ENCODE data around the gene ZBTB21. TPM values are rescaled to one million over a fixed set of nuclear protein-coding genes. Genes with fewer than 3 reads are reported as not detected.

Gene ZBTB21
- total RNA-seq, 4 donors from 2014 or later = 6.1 to 20.4 (median 14.1) TPM

DNA sequence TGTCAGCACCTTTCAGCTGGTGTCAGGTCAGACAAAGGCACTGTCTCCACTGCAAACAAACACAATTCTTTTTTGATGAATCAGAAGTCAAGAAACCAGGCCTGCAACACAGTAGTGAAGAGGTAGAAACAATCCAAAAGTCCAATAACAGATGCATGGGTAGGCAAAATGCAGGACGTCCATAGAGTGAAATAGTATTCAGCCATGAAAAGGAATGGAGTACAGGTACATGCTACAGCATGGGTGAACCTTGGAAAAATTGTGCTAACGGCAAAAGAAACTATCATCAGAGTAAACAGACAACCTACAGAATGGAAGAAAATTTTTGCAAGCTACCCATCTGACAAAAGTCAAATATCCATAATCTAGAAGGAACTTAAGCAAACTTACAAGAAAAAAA, 26.2 kb upstream of the ZBTB21 start:
- Histone ChIP-seq H3K4me1 (no peaks in the 10 kb centered on the region), H3K27me3 (no peaks in the 10 kb centered on the region), H3K9me3 (no peaks in the 10 kb centered on the region), H3K36me3 (no peaks in the 10 kb centered on the region), H3K4me3 (no peak overlapping the region), H3K27ac (no peak overlapping the region)
- TF ChIP-seq POLR2A (IDR thresholded peaks at IDR 0.05) (no peak), CTCF (IDR thresholded peaks at IDR 0.05) (no peak)
- DNase-seq = no peak

DNA sequence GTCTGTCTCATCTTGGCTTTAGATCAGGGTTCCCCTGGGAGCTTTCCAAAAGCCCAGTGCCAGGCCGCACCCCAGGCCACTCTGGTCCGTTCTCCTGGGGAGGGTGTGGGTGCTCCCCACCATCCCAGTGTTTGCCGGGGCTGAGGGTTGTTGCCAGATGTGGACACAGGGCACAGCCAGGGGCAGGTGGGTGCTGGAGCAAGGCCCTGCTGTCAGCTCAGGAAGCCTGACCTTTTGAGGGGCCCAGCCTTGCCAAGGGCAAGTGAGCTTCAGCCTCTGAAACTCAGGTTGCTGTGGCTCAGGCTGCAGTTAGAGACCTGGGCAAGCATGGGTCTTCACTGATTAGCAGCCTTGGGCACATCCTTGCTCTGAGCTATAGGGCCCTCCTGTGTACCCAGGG, 22.8 kb upstream of the ZBTB21 start:
- no peak for TF ChIP-seq POLR2A (IDR thresholded peaks at IDR 0.05)
- no peak for TF ChIP-seq CTCF (IDR thresholded peaks at IDR 0.05)
- no peak overlapping the region for H3K4me3 ChIP-seq
- no peak overlapping the region for H3K27ac ChIP-seq
- no peaks in the 10 kb centered on the region for H3K27me3 ChIP-seq
- no peaks in the 10 kb centered on the region for H3K4me1 ChIP-seq
- no peaks in the 10 kb centered on the region for H3K36me3 ChIP-seq
- H3K9me3 ChIP-seq = no peaks in the 10 kb centered on the region
- DNase-seq = peak in 1 of 3 donors; percentile 38

GRCh38 chr21:42032266-42032665, 22.1 kb upstream of the ZBTB21 start:
- no peak overlapping the region for H3K27ac ChIP-seq
- no peaks in the 10 kb centered on the region for H3K4me1 ChIP-seq
- no peak for DNase-seq
- no peaks in the 10 kb centered on the region for H3K9me3 ChIP-seq
- no peak for TF ChIP-seq CTCF (IDR thresholded peaks at IDR 0.05)
- no peak for TF ChIP-seq POLR2A (IDR thresholded peaks at IDR 0.05)
- H3K27me3 ChIP-seq = no peaks in the 10 kb centered on the region
- no peaks in the 10 kb centered on the region for H3K36me3 ChIP-seq
- H3K4me3 ChIP-seq = no peak overlapping the region

DNA sequence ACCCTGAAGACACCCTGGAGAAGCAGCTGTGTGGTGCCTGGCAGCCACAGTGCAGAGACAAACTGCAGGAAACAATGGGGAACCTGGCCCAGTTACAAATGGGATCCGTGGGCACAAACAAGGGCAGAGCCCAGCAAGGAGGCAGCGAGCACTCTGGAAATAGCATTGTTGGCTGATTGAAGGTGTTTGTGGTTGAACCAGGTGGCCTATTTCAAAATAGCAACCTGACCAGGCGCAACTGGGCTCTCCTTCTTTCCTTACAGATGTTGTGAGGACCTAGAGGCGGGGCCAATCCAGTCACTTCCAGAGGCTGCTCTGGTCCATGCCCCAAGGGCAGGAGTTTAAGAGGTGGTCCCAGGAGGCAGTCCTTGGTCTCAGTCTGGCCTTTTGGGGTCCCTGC, 21.7 kb upstream of the ZBTB21 start:
- peak in 1 of 3 donors; percentile 22 for DNase-seq
- H3K4me1 ChIP-seq = no peaks in the 10 kb centered on the region

GRCh38 chr21:42031241-42031640, 21.1 kb upstream of the ZBTB21 start:
- Histone ChIP-seq H3K4me3 (no peak overlapping the region), H3K9me3 (no peaks in the 10 kb centered on the region), H3K27ac (no peak overlapping the region), H3K27me3 (no peaks in the 10 kb centered on the region), H3K4me1 (no peaks in the 10 kb centered on the region), H3K36me3 (no peaks in the 10 kb centered on the region)
- DNase-seq = no peak
- TF ChIP-seq CTCF (IDR thresholded peaks at IDR 0.05) (no peak), POLR2A (IDR thresholded peaks at IDR 0.05) (no peak)

More for the DNA sequence above, 21.7 kb upstream of the ZBTB21 start:
- Histone ChIP-seq H3K27me3 (no peaks in the 10 kb centered on the region), H3K9me3 (no peaks in the 10 kb centered on the region), H3K36me3 (no peaks in the 10 kb centered on the region), H3K27ac (no peak overlapping the region), H3K4me3 (no peak overlapping the region)
- TF ChIP-seq CTCF (IDR thresholded peaks at IDR 0.05) (no peak), POLR2A (IDR thresholded peaks at IDR 0.05) (no peak)

GRCh38 chr21:42030311-42030710, 20.2 kb upstream of the ZBTB21 start:
- H3K36me3 ChIP-seq = no peaks in the 10 kb centered on the region
- no peaks in the 10 kb centered on the region for H3K4me1 ChIP-seq
- no peaks in the 10 kb centered on the region for H3K9me3 ChIP-seq
- no peak overlapping the region for H3K4me3 ChIP-seq
- no peak overlapping the region for H3K27ac ChIP-seq
- TF ChIP-seq CTCF (IDR thresholded peaks at IDR 0.05) = no peak
- no peak for TF ChIP-seq POLR2A (IDR thresholded peaks at IDR 0.05)
- H3K27me3 ChIP-seq = no peaks in the 10 kb centered on the region
- DNase-seq = peak in 2 of 3 donors; percentile 4 to 35
